Testis (tissue), 2 donors: ENCODE data around the gene ZNF100.

Experiments used
- CTCF ChIP-seq, 3 experiments: fragments of 450-650 bp in 2 of 3; fragments of 200-600 bp in 1 of 3; sonication (generic) in 1 of 3; IDR thresholded peaks; one replicate each; pipeline ENCODE4 v1.5.1; 2016 to 2019; ENCODE audit warnings: antibody characterized with exemption in 3 of 3, mild to moderate bottlenecking in 2 of 3, moderate library complexity in 1 of 3
- POLR2A ChIP-seq: fragments of 450-650 bp; IDR thresholded peaks from one replicate; pipeline ENCODE4 v1.6.1; 2017; ENCODE audit warnings: antibody characterized with exemption, mild to moderate bottlenecking, moderate library complexity

- peak; percentile 50 to 62 (median 51) for TF ChIP-seq CTCF (IDR thresholded peaks at IDR 0.05)
- TF ChIP-seq POLR2A = no peak
Measured at GRCh38 chr19:21698215-21698614, 69.2 kb downstream of the ZNF100 start.
